IMR-90 (cell line): Measurements from ENCODE around the gene RIPK1. TPM values are rescaled to one million over a fixed set of nuclear protein-coding genes. Genes with fewer than 3 reads are reported as not detected.

Source experiments
- ATAC-seq: fragments of 200-7000 bp; cut with Tn5 transposase; 2 replicates; pipeline ENCODE4 v1.9.1; 2020; ENCODE audit warnings: low read depth, mild to moderate bottlenecking, moderate library complexity
- BruUV-seq: library from RNA; stranded (reverse); fragments of 400-500 nt; replicated peaks from 2 replicates; lab custom pipeline; 2021; lab: Mats Ljungman, UMichigan
- CTCF ChIA-PET: fragments of 300-600 bp; formaldehyde crosslinking; extraction: SDS; loops from one replicate; lab custom pipeline; 2021; ENCODE audit warnings: antibody characterized with exemption; lab: Yijun Ruan, JAX
- POLR2A ChIA-PET: fragments of 300-600 bp; sonication (Branson Sonifier 250); formaldehyde crosslinking; loops from one replicate; lab custom pipeline; 2022; ENCODE audit warnings: antibody characterized with exemption; ENCODE audit not compliant: unreplicated experiment; lab: Charles Lee
- DNase-seq: peaks from one replicate; pipeline ENCODE4 v3.0.0; 2013
- H2AFZ ChIP-seq: replicated peaks from 2 replicates; pipeline ENCODE3; 2013; ENCODE audit warnings: low read length, mild to moderate bottlenecking; ENCODE audit not compliant: poor library complexity
- H2AK5ac ChIP-seq: 2 replicates; pipeline ENCODE4 v1.6.1; 2013; ENCODE audit warnings: low read depth, low read length, inconsistent platforms
- H2AK9ac ChIP-seq: replicated peaks from 2 replicates; pipeline ENCODE3; 2013; ENCODE audit warnings: mild to moderate bottlenecking, low read depth, low read length, moderate library complexity; ENCODE audit not compliant: poor library complexity
- H2BK120ac ChIP-seq: 2 replicates; pipeline ENCODE4 v1.6.1; 2013; ENCODE audit warnings: low read depth, low read length, inconsistent platforms
- H2BK15ac ChIP-seq: 3 replicates; pipeline ENCODE4 v1.6.1; 2013; ENCODE audit warnings: low read depth, low read length, inconsistent platforms
- H2BK20ac ChIP-seq: 2 replicates; pipeline ENCODE4 v1.6.1; 2013; ENCODE audit warnings: low read depth, mild to moderate bottlenecking, inconsistent platforms, low read length, moderate library complexity
- H2BK5ac ChIP-seq: 2 replicates; pipeline ENCODE4 v1.6.1; 2013; ENCODE audit warnings: mild to moderate bottlenecking, low read depth, low read length, inconsistent platforms; ENCODE audit not compliant: poor library complexity, severe bottlenecking
- H3K14ac ChIP-seq: replicated peaks from 2 replicates; pipeline ENCODE4 v1.6.1; 2013; ENCODE audit warnings: low read depth, low read length, inconsistent platforms
- H3K18ac ChIP-seq: 2 replicates; pipeline ENCODE4 v1.6.1; 2013; ENCODE audit warnings: low read depth, low read length, control low read depth
- H3K23ac ChIP-seq: 2 replicates; pipeline ENCODE4 v1.6.1; 2013; ENCODE audit warnings: low read depth, low read length, inconsistent platforms
- H3K27ac ChIP-seq: 2 replicates; pipeline ENCODE4 v1.5.1; 2013; ENCODE audit warnings: mild to moderate bottlenecking, control low read depth, low read length; ENCODE audit not compliant: insufficient read depth
- H3K27me3 ChIP-seq: 2 replicates; pipeline ENCODE4 v1.6.1; 2013; ENCODE audit warnings: low read length; ENCODE audit not compliant: control insufficient read depth, insufficient read depth
- H3K36me3 ChIP-seq: 2 replicates; pipeline ENCODE4 v1.6.1; 2013; ENCODE audit warnings: low read length, mixed read lengths; ENCODE audit not compliant: control insufficient read depth, insufficient read depth
- H3K4ac ChIP-seq: 2 replicates; pipeline ENCODE4 v1.6.1; 2013; ENCODE audit warnings: low read depth, low read length, inconsistent platforms
- H3K4me1 ChIP-seq: 2 replicates; pipeline ENCODE4 v1.6.1; 2013; ENCODE audit warnings: low read length, mixed read lengths; ENCODE audit not compliant: control insufficient read depth, insufficient read depth
- H3K4me2 ChIP-seq: 2 replicates; pipeline ENCODE4 v1.6.1; 2013; ENCODE audit warnings: low read depth, mild to moderate bottlenecking, control low read depth, low read length, moderate library complexity
- H3K4me3 ChIP-seq: 2 replicates; pipeline ENCODE4 v1.5.1; 2013; ENCODE audit warnings: low read depth, mild to moderate bottlenecking, control low read depth, low read length, moderate library complexity; ENCODE audit not compliant: insufficient read depth
- H3K56ac ChIP-seq: 2 replicates; pipeline ENCODE4 v1.6.1; 2013; ENCODE audit warnings: low read length, inconsistent platforms; ENCODE audit not compliant: insufficient read depth; ENCODE audit errors: extremely low read depth
- H3K79me1 ChIP-seq, 2 experiments: 2 replicates each; pipeline ENCODE4 v1.6.1; 2013; ENCODE audit warnings: low read length in 2 of 2, inconsistent platforms in 1 of 2, low read depth in 1 of 2
- H3K9ac ChIP-seq: 2 replicates; pipeline ENCODE4 v1.6.1; 2013; ENCODE audit warnings: low read depth, low read length, control low read depth
- H3K9me1 ChIP-seq: 2 replicates; pipeline ENCODE4 v1.6.1; 2013; ENCODE audit warnings: low read length, inconsistent platforms; ENCODE audit not compliant: insufficient read depth
- H3K9me3 ChIP-seq: 2 replicates; pipeline ENCODE4 v1.6.1; 2013; ENCODE audit warnings: low read length; ENCODE audit not compliant: control insufficient read depth, insufficient read depth
- H4K20me1 ChIP-seq: 2 replicates; pipeline ENCODE4 v1.6.1; 2013; ENCODE audit warnings: low read length, inconsistent platforms; ENCODE audit not compliant: insufficient read depth
- H4K5ac ChIP-seq: 2 replicates; pipeline ENCODE4 v1.6.1; 2013; ENCODE audit warnings: mild to moderate bottlenecking, low read depth, low read length, control low read depth
- H4K8ac ChIP-seq, 2 experiments: 2 replicates each; pipeline ENCODE4 v1.6.1; 2013; ENCODE audit warnings: low read depth in 2 of 2, low read length in 2 of 2, control low read depth in 1 of 2, inconsistent platforms in 1 of 2
- H4K91ac ChIP-seq: 2 replicates; pipeline ENCODE4 v1.6.1; 2013; ENCODE audit warnings: low read depth, low read length, inconsistent platforms; ENCODE audit not compliant: insufficient read depth
- BHLHE40 ChIP-seq: fragments of 150-350 bp; IDR thresholded peaks from 2 replicates; pipeline ENCODE4 v1.6.1; 2016; ENCODE audit warnings: mild to moderate bottlenecking, low read depth, low read length
- CEBPB ChIP-seq: IDR thresholded peaks from 2 replicates; pipeline ENCODE4 v1.6.1; 2012; ENCODE audit warnings: low read depth, low read length, improper control_type of control experiment
- CHD1 ChIP-seq: IDR thresholded peaks from 2 replicates; pipeline ENCODE4 v1.6.1; 2012; ENCODE audit warnings: low read depth, low read length, improper control_type of control experiment
- FOS ChIP-seq: fragments of 150-350 bp; IDR thresholded peaks from 2 replicates; pipeline ENCODE4 v1.6.1; 2016; ENCODE audit warnings: low read depth, low read length
- MAFK ChIP-seq: IDR thresholded peaks from 2 replicates; pipeline ENCODE4 v1.6.1; 2012; ENCODE audit warnings: low read depth, low read length, improper control_type of control experiment
- MAZ ChIP-seq: IDR thresholded peaks from 2 replicates; pipeline ENCODE4 v1.6.1; 2012; ENCODE audit warnings: low read depth, mild to moderate bottlenecking, low read length, improper control_type of control experiment, moderate library complexity, borderline replicate concordance
- MXI1 ChIP-seq: IDR thresholded peaks from 2 replicates; pipeline ENCODE4 v1.6.1; 2012; ENCODE audit warnings: low read depth, mild to moderate bottlenecking, low read length, moderate library complexity, borderline replicate concordance
- NFE2L2 ChIP-seq: fragments of 150-350 bp; IDR thresholded peaks from 2 replicates; pipeline ENCODE4 v1.6.1; 2016; ENCODE audit warnings: low read depth, mild to moderate bottlenecking, low read length
- POLR2A ChIP-seq: IDR thresholded peaks from 2 replicates; pipeline ENCODE4 v1.6.1; 2012; ENCODE audit warnings: mild to moderate bottlenecking, low read depth, low read length
- RAD21 ChIP-seq: IDR thresholded peaks from 2 replicates; pipeline ENCODE4 v1.6.1; 2012; ENCODE audit warnings: low read length, improper control_type of control experiment
- RCOR1 ChIP-seq: IDR thresholded peaks from 2 replicates; pipeline ENCODE4 v1.6.1; 2012; ENCODE audit warnings: mild to moderate bottlenecking, low read length, improper control_type of control experiment; ENCODE audit not compliant: insufficient replicate concordance
- RFX5 ChIP-seq: IDR thresholded peaks from 2 replicates; pipeline ENCODE4 v1.8.0; 2012; ENCODE audit warnings: low read depth, mild to moderate bottlenecking, low read length, moderate library complexity
- SMC3 ChIP-seq: fragments of 150-350 bp; IDR thresholded peaks from 2 replicates; pipeline ENCODE4 v1.6.1; 2016; ENCODE audit warnings: low read depth, mild to moderate bottlenecking, antibody characterized with exemption, low read length, moderate library complexity
- WGBS, 2 experiments: methylation state at CpG; one replicate each; pipeline versions ENCODE4 v1.1.5 to v1.1.7; 2013; ENCODE audit warnings: missing lambda C conversion rate in 2 of 2; ENCODE audit not compliant: insufficient read length in 1 of 2; ENCODE audit errors: extremely low coverage in 2 of 2; 5-methylcytosine and 5-hydroxymethylcytosine counted together
- dilution Hi-C: fragments of 300-500 bp; cut with HindIII; formaldehyde crosslinking; loops from one replicate; pipeline ENCODE4 v1.14.3; 2018; ENCODE audit warnings: low sequenced_read_pairs; ENCODE audit not compliant: unreplicated experiment
- in situ Hi-C: fragments of 300-500 bp; cut with MboI; formaldehyde crosslinking; loops from 3 replicates; pipeline ENCODE4 v1.14.3; 2019; ENCODE audit warnings: low sequenced_read_pairs, inconsistent platforms, mixed read lengths
- intact Hi-C: fragments of 100-400 bp; cut with micrococcal nuclease; formaldehyde crosslinking; loops from 2 replicates; pipeline ENCODE4 v1.10.0; 2022
- polyA plus RNA-seq, 3 experiments: library from polyadenylated mRNA; depleted of rRNA; stranded (reverse); fragments of >200 nt; gene quantifications; 2 replicates each; pipeline ENCODE4 v1.2.3, GENCODE V29; 2012; ENCODE audit warnings: low replicate concordance in 1 of 3
- total RNA-seq: library from RNA; depleted of rRNA; stranded (reverse); fragments of >200 nt; gene quantifications from 2 replicates; pipeline ENCODE4 v1.2.3, GENCODE V29; 2012
- TF ChIP-seq, protein P1 (sequence below): conservative IDR thresholded peaks from 2 replicates; pipeline ENCODE4 v1.5.1; 2012; ENCODE audit warnings: mild to moderate bottlenecking, low read depth, low read length, improper control_type of control experiment
- TF ChIP-seq, protein P2 (sequence below): fragments of 150-350 bp; IDR thresholded peaks from 2 replicates; pipeline ENCODE4 v1.6.1; 2017; ENCODE audit warnings: mild to moderate bottlenecking, antibody characterized with exemption, low read length, low read depth
- TF ChIP-seq, protein P3 (sequence below): fragments of 150-350 bp; IDR thresholded peaks from 2 replicates; pipeline ENCODE4 v1.6.1; 2016; ENCODE audit warnings: low read depth, mild to moderate bottlenecking, low read length, moderate library complexity, borderline replicate concordance

The RIPK1 gene
- total and polyA plus RNA-seq, 2 of the 4 experiments (the other 2 are of a cell fraction): 12.6 to 25.6 TPM

DNA sequence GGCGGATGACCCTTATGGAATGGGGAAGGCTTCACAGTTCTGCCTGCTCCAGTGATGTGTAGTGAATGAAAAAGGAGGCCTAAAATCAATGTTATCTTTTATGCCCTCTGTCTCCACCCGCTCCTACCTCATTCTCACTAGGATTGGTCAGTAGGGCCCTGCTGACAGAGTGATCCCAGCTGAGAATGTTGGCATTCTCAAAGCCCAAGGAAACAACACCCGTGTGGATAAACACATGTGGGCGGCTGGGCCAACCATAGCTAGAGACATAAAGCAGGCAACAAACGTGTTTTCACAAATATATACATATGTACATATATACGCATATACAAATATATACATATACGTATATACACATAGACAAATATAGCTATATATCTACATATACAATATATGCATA lies 4.5 kb downstream of the RIPK1 start:
- dilution Hi-C loops: no loop called here
- Histone ChIP-seq H3K18ac (no peak overlapping the region), H3K4me2 (no peak overlapping the region), H3K4ac (no peak overlapping the region), H2BK5ac (no peak overlapping the region), H3K27ac (no peak overlapping the region), H2AFZ (no peak overlapping the region), H2BK20ac (no peak overlapping the region), H3K14ac (no peak overlapping the region), H3K4me1 (peaks cover 10% of the 10 kb centered on the region), H3K36me3 (peaks cover 15% of the 10 kb centered on the region), H3K4me3 (no peak overlapping the region), H2AK5ac (no peak overlapping the region), H2BK120ac (no peak overlapping the region), H3K56ac (no peak overlapping the region), H4K8ac (no peak overlapping the region), H3K9me1 (peaks cover 22% of the 10 kb centered on the region), H3K79me1 (peaks cover 24 to 69% of the 10 kb centered on the region in 2 experiments), H3K23ac (no peak overlapping the region), H2AK9ac (no peak overlapping the region), H4K20me1 (peaks cover 42% of the 10 kb centered on the region), H3K9me3 (no peaks in the 10 kb centered on the region), H4K5ac (no peak overlapping the region), H3K9ac (no peak overlapping the region), H2BK15ac (no peak overlapping the region), H4K91ac (no peak overlapping the region), H3K27me3 (no peaks in the 10 kb centered on the region)
- ATAC-seq (no peak), DNase-seq (no peak)
- TF ChIP-seq CHD1 (no peak), SMC3 (no peak), BHLHE40 (no peak), MAFK (no peak), RFX5 (no peak), NFE2L2 (no peak), MXI1 (no peak), POLR2A (no peak), CEBPB (no peak), RCOR1 (no peak), RAD21 (no peak), FOS (no peak), MAZ (no peak)
- TF ChIP-seq, protein P1, sequence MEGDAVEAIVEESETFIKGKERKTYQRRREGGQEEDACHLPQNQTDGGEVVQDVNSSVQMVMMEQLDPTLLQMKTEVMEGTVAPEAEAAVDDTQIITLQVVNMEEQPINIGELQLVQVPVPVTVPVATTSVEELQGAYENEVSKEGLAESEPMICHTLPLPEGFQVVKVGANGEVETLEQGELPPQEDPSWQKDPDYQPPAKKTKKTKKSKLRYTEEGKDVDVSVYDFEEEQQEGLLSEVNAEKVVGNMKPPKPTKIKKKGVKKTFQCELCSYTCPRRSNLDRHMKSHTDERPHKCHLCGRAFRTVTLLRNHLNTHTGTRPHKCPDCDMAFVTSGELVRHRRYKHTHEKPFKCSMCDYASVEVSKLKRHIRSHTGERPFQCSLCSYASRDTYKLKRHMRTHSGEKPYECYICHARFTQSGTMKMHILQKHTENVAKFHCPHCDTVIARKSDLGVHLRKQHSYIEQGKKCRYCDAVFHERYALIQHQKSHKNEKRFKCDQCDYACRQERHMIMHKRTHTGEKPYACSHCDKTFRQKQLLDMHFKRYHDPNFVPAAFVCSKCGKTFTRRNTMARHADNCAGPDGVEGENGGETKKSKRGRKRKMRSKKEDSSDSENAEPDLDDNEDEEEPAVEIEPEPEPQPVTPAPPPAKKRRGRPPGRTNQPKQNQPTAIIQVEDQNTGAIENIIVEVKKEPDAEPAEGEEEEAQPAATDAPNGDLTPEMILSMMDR: no peak
- TF ChIP-seq, protein P2, sequence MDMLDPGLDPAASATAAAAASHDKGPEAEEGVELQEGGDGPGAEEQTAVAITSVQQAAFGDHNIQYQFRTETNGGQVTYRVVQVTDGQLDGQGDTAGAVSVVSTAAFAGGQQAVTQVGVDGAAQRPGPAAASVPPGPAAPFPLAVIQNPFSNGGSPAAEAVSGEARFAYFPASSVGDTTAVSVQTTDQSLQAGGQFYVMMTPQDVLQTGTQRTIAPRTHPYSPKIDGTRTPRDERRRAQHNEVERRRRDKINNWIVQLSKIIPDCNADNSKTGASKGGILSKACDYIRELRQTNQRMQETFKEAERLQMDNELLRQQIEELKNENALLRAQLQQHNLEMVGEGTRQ: no peak
- TF ChIP-seq, protein P3, sequence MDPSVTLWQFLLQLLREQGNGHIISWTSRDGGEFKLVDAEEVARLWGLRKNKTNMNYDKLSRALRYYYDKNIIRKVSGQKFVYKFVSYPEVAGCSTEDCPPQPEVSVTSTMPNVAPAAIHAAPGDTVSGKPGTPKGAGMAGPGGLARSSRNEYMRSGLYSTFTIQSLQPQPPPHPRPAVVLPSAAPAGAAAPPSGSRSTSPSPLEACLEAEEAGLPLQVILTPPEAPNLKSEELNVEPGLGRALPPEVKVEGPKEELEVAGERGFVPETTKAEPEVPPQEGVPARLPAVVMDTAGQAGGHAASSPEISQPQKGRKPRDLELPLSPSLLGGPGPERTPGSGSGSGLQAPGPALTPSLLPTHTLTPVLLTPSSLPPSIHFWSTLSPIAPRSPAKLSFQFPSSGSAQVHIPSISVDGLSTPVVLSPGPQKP: no peak
- no CpG with 5 or more reads among the region's 7 CpGs for WGBS, 2 experiments
- ChIA-PET POLR2A (no interaction called here), CTCF (interaction anchor here (0.7 kb wide), 1 partner anchor 71 kb away, joined by 4 read pairs; no protein-coding TSS in a partner anchor)
- in situ Hi-C loops: no loop called here
- intact Hi-C loops: no loop called here
- BruUV-seq: no TSS peak
